ENCODE data around the gene SLCO6A1.
A peak's percentile ranks its signal among the peaks of the same experiment; 100 is the strongest.

The SLCO6A1 gene

GRCh38 chr5:102380174-102380573 is 118.6 kb downstream of the SLCO6A1 start:
- no peak for DNase-seq
- H3K27me3 ChIP-seq (ENCODE audit: insufficient read depth, low read depth, severe bottlenecking), result no peaks in the 10 kb centered on the region
- no peaks in the 10 kb centered on the region for H3K9me3 ChIP-seq (ENCODE audit: severe bottlenecking)
- no peak overlapping the region for H3K27ac ChIP-seq
- H3K36me3 ChIP-seq, result no peaks in the 10 kb centered on the region
- no peak for TF ChIP-seq CTCF (IDR thresholded peaks at IDR 0.05; ENCODE audit: low read depth, low read length)
- no peak overlapping the region for H3K4me3 ChIP-seq (ENCODE audit: low read depth, low read length)

DNA sequence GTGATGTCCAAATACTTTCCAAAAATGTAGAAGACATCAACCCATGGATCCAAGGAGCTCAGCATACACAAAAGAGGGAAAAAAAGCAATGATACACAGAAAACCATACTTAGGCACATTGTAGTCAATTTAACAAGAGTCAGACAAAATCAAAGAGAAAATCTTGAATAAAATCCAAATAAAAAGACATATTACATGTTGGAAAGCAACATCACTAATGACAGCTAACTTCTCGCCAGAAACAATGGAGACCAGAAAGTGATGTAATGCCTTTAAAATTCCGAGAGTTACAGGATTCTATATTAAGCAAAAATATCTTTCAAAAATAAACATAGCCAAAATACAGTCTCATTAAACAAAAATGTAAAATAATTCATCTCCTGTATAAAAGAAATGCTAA is 122.9 kb downstream of the SLCO6A1 start:
- Histone ChIP-seq H3K9me3 (ENCODE audit: severe bottlenecking) (no peaks in the 10 kb centered on the region), H3K27me3 (ENCODE audit: insufficient read depth, low read depth, severe bottlenecking) (no peaks in the 10 kb centered on the region), H3K4me3 (ENCODE audit: low read depth, low read length) (no peak overlapping the region), H3K27ac (no peak overlapping the region), H3K36me3 (no peaks in the 10 kb centered on the region)
- no peak for TF ChIP-seq CTCF (IDR thresholded peaks at IDR 0.05; ENCODE audit: low read depth, low read length)
- DNase-seq, result no peak

- Histone ChIP-seq H3K4me3 (ENCODE audit: low read depth, low read length) (no peak overlapping the region), H3K27ac (no peak overlapping the region), H3K9me3 (ENCODE audit: severe bottlenecking) (no peaks in the 10 kb centered on the region), H3K27me3 (ENCODE audit: insufficient read depth, low read depth, severe bottlenecking) (no peaks in the 10 kb centered on the region), H3K36me3 (no peaks in the 10 kb centered on the region)
- DNase-seq, result no peak
- TF ChIP-seq CTCF (IDR thresholded peaks at IDR 0.05; ENCODE audit: low read depth, low read length), result no peak
Measured at GRCh38 chr5:102375272-102375671, 123.5 kb downstream of the SLCO6A1 start.

GRCh38 chr5:102368392-102368791 is 130.4 kb downstream of the SLCO6A1 start:
- Histone ChIP-seq H3K9me3 (ENCODE audit: severe bottlenecking) (no peaks in the 10 kb centered on the region), H3K27me3 (ENCODE audit: insufficient read depth, low read depth, severe bottlenecking) (no peaks in the 10 kb centered on the region), H3K36me3 (no peaks in the 10 kb centered on the region), H3K27ac (no peak overlapping the region), H3K4me3 (ENCODE audit: low read depth, low read length) (no peak overlapping the region)
- no peak for TF ChIP-seq CTCF (IDR thresholded peaks at IDR 0.05; ENCODE audit: low read depth, low read length)
- DNase-seq, result no peak

- DNase-seq, result peak; percentile 12
- Histone ChIP-seq H3K27me3 (ENCODE audit: insufficient read depth, low read depth, severe bottlenecking) (no peaks in the 10 kb centered on the region), H3K9me3 (ENCODE audit: severe bottlenecking) (no peaks in the 10 kb centered on the region), H3K27ac (no peak overlapping the region; the same call in 1 of the 2 replicates), H3K4me3 (ENCODE audit: low read depth, low read length) (no peak overlapping the region), H3K36me3 (no peaks in the 10 kb centered on the region)
- TF ChIP-seq CTCF (IDR thresholded peaks at IDR 0.05; ENCODE audit: low read depth, low read length), result no peak
Measured at GRCh38 chr5:102341681-102342288, 157.0 kb downstream of the SLCO6A1 start.

- no peaks in the 10 kb centered on the region for H3K27me3 ChIP-seq (ENCODE audit: insufficient read depth, low read depth, severe bottlenecking)
- no peaks in the 10 kb centered on the region for H3K9me3 ChIP-seq (ENCODE audit: severe bottlenecking)
- DNase-seq, result no peak
- no peaks in the 10 kb centered on the region for H3K36me3 ChIP-seq
- H3K27ac ChIP-seq, result no peak overlapping the region
- no peak for TF ChIP-seq CTCF (IDR thresholded peaks at IDR 0.05; ENCODE audit: low read depth, low read length)
- H3K4me3 ChIP-seq (ENCODE audit: low read depth, low read length), result no peak overlapping the region
Measured at GRCh38 chr5:102324714-102325113, 174.1 kb downstream of the SLCO6A1 start.

Measured in WERI-Rb-1 (cell line).